IMR-90 (cell line): ENCODE measurements around the gene DGKG.

Experiments
- CTCF ChIP-seq: conservative IDR thresholded peaks from 2 replicates; pipeline ENCODE4 v1.5.1; 2012; ENCODE audit warnings: mild to moderate bottlenecking, low read depth, low read length, improper control_type of control experiment
- FOS ChIP-seq: fragments of 150-350 bp; IDR thresholded peaks from 2 replicates; pipeline ENCODE4 v1.6.1; 2016; ENCODE audit warnings: low read depth, low read length
- MXI1 ChIP-seq: IDR thresholded peaks from 2 replicates; pipeline ENCODE4 v1.6.1; 2012; ENCODE audit warnings: low read depth, mild to moderate bottlenecking, low read length, moderate library complexity, borderline replicate concordance

GRCh38 chr3:186097663-186098451 lies 264.2 kb downstream of the DGKG start:
- TF ChIP-seq FOS = no peak
- no peak for TF ChIP-seq CTCF
- no peak for TF ChIP-seq MXI1
